NB4 (cell line): Measurements from ENCODE around the gene IL11.

Experiments used
- TF ChIP-seq, protein P1 (sequence below): IDR thresholded peaks from 2 replicates; pipeline ENCODE4 v1.6.1; 2011; ENCODE audit warnings: low read depth, low read length
- TF ChIP-seq, protein P2 (sequence below): IDR thresholded peaks from one replicate; pipeline ENCODE4 v1.5.1; 2012; ENCODE audit warnings: low read depth, low read length

DNA sequence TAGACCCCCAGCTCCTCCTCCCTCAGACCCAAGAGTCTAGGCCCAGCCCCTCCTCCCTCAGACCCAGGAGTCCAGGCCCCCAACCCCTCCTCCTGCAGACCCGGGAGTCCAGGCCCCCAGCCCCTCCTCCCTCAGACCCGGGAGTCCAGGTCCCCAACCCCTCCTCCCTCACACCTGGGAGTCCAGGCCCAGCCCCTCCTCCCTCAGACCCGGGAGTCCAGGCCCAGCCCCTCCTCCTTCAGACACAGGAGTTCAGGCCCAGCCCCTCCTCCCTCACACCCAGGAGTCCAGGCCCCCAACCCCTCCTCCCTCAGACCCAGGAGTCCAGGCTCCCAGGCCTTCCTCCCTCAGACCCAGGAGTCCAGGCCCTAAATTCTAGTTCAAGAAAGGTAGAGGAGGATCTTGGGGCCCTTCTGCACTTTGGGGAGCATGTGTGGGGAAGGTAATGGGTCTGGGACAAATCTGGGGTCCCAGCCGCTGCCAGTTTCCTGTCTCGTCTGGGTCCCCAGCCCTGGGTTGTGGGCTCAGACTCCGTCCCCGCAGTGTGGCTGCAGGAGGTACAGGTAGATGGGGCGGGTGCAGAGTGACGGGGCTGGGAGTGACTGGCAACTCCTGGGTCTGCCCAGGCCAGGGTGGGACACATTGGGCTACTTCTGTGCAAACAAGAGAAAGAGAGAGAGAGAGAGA is 3.2 kb upstream of the IL11 start:
- TF ChIP-seq, protein P1, sequence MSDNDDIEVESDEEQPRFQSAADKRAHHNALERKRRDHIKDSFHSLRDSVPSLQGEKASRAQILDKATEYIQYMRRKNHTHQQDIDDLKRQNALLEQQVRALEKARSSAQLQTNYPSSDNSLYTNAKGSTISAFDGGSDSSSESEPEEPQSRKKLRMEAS = no peak
- TF ChIP-seq, protein P2, sequence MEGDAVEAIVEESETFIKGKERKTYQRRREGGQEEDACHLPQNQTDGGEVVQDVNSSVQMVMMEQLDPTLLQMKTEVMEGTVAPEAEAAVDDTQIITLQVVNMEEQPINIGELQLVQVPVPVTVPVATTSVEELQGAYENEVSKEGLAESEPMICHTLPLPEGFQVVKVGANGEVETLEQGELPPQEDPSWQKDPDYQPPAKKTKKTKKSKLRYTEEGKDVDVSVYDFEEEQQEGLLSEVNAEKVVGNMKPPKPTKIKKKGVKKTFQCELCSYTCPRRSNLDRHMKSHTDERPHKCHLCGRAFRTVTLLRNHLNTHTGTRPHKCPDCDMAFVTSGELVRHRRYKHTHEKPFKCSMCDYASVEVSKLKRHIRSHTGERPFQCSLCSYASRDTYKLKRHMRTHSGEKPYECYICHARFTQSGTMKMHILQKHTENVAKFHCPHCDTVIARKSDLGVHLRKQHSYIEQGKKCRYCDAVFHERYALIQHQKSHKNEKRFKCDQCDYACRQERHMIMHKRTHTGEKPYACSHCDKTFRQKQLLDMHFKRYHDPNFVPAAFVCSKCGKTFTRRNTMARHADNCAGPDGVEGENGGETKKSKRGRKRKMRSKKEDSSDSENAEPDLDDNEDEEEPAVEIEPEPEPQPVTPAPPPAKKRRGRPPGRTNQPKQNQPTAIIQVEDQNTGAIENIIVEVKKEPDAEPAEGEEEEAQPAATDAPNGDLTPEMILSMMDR = no peak
